H9 (cell line): ENCODE measurements around the gene COL4A6. TPM values are rescaled to one million over a fixed set of nuclear protein-coding genes. Genes with fewer than 3 reads are reported as not detected.
A peak's percentile ranks its signal among the peaks of the same experiment; 100 is the strongest.

Experiments
- DNase-seq: peaks from one replicate; pipeline ENCODE4 v3.0.0-alpha.2; 2017
- H2AFZ ChIP-seq: one replicate; pipeline ENCODE4 v1.6.1; 2013; ENCODE audit warnings: mild to moderate bottlenecking, low read length, control low read depth, moderate library complexity
- H2AK5ac ChIP-seq: 2 replicates; pipeline ENCODE4 v1.6.1; 2013; ENCODE audit warnings: low read length, control low read depth, mixed read lengths; ENCODE audit not compliant: insufficient read length
- H2BK120ac ChIP-seq: one replicate; pipeline ENCODE4 v1.6.1; 2013; ENCODE audit warnings: low read depth, mild to moderate bottlenecking, low read length, control low read depth, inconsistent platforms; ENCODE audit not compliant: poor library complexity, severe bottlenecking
- H2BK12ac ChIP-seq: 2 replicates; pipeline ENCODE4 v1.6.1; 2013; ENCODE audit warnings: low read length, control low read depth, mixed read lengths, low read depth; ENCODE audit not compliant: insufficient read length
- H2BK15ac ChIP-seq: 2 replicates; pipeline ENCODE4 v1.6.1; 2013; ENCODE audit warnings: low read depth, low read length, control low read depth
- H2BK20ac ChIP-seq: one replicate; pipeline ENCODE4 v1.6.1; 2013; ENCODE audit warnings: low read depth, mild to moderate bottlenecking, low read length, control low read depth, inconsistent platforms; ENCODE audit not compliant: poor library complexity, severe bottlenecking
- H2BK5ac ChIP-seq: 2 replicates; pipeline ENCODE4 v1.6.1; 2013; ENCODE audit warnings: low read length, control low read depth, mixed read lengths; ENCODE audit not compliant: insufficient read length
- H3K14ac ChIP-seq: 2 replicates; pipeline ENCODE4 v1.6.1; 2013; ENCODE audit warnings: low read length, control low read depth; ENCODE audit not compliant: insufficient read depth
- H3K18ac ChIP-seq: 2 replicates; pipeline ENCODE4 v1.6.1; 2013; ENCODE audit warnings: low read depth, mild to moderate bottlenecking, mixed read lengths, low read length, control low read depth; ENCODE audit not compliant: insufficient read length
- H3K23ac ChIP-seq: 2 replicates; pipeline ENCODE4 v1.6.1; 2013; ENCODE audit warnings: low read length, control low read depth, mixed read lengths, low read depth; ENCODE audit not compliant: insufficient read length
- H3K23me2 ChIP-seq: 2 replicates; pipeline ENCODE4 v1.6.1; 2013; ENCODE audit warnings: low read depth, mild to moderate bottlenecking, mixed read lengths, low read length, control low read depth; ENCODE audit not compliant: insufficient read length, poor library complexity, severe bottlenecking
- H3K27ac ChIP-seq: 2 replicates; pipeline ENCODE4 v1.5.1; 2013; ENCODE audit warnings: low read length, control low read depth, mixed read lengths, low read depth; ENCODE audit not compliant: insufficient read length
- H3K27me3 ChIP-seq: 2 replicates; pipeline ENCODE4 v1.6.1; 2013; ENCODE audit warnings: low read length, control low read depth, inconsistent platforms; ENCODE audit not compliant: insufficient read depth
- H3K4ac ChIP-seq: 2 replicates; pipeline ENCODE4 v1.6.1; 2013; ENCODE audit warnings: low read depth, mild to moderate bottlenecking, control low read depth, inconsistent platforms, low read length, moderate library complexity
- H3K4me1 ChIP-seq: 2 replicates; pipeline ENCODE4 v1.6.1; 2013; ENCODE audit warnings: low read length, control low read depth, inconsistent platforms; ENCODE audit not compliant: insufficient read depth
- H3K4me2 ChIP-seq: 2 replicates; pipeline ENCODE4 v1.6.1; 2013; ENCODE audit warnings: low read length, control low read depth, mixed read lengths; ENCODE audit not compliant: insufficient read length, insufficient read depth
- H3K56ac ChIP-seq: 2 replicates; pipeline ENCODE4 v1.6.1; 2013; ENCODE audit warnings: low read depth, mild to moderate bottlenecking, mixed read lengths, low read length, control low read depth; ENCODE audit not compliant: insufficient read length
- H3K79me1 ChIP-seq: 2 replicates; pipeline ENCODE4 v1.6.1; 2013; ENCODE audit warnings: low read depth, mild to moderate bottlenecking, moderate library complexity, low read length, control low read depth, inconsistent platforms; ENCODE audit not compliant: insufficient read depth, poor library complexity, severe bottlenecking
- H3K79me2 ChIP-seq: 2 replicates; pipeline ENCODE4 v1.6.1; 2013; ENCODE audit warnings: low read length, control low read depth, inconsistent platforms; ENCODE audit not compliant: insufficient read depth
- H3K9ac ChIP-seq: 2 replicates; pipeline ENCODE4 v1.6.1; 2013; ENCODE audit warnings: low read length, control low read depth, mixed read lengths; ENCODE audit not compliant: insufficient read length; ENCODE audit errors: extremely low read depth
- H3K9me3 ChIP-seq: one replicate; pipeline ENCODE4 v1.6.1; 2013; ENCODE audit warnings: low read depth, low read length, inconsistent platforms; ENCODE audit not compliant: control insufficient read depth
- H3T11ph ChIP-seq: one replicate; pipeline ENCODE4 v1.6.1; 2013; ENCODE audit warnings: mild to moderate bottlenecking, low read length, control low read depth, inconsistent platforms
- H4K20me1 ChIP-seq: one replicate; pipeline ENCODE4 v1.6.1; 2013; ENCODE audit not compliant: control insufficient read depth, insufficient read length, insufficient read depth
- H4K5ac ChIP-seq: 2 replicates; pipeline ENCODE4 v1.6.1; 2013; ENCODE audit warnings: low read depth, mild to moderate bottlenecking, mixed read lengths, low read length, control low read depth; ENCODE audit not compliant: insufficient read length
- H4K8ac ChIP-seq: replicated peaks from 2 replicates; pipeline ENCODE4 v1.6.1; 2013; ENCODE audit warnings: low read length, control low read depth, mixed read lengths, low read depth; ENCODE audit not compliant: insufficient read length
- H4K91ac ChIP-seq: 2 replicates; pipeline ENCODE4 v1.6.1; 2013; ENCODE audit warnings: low read depth, mild to moderate bottlenecking, moderate library complexity, mixed read lengths, low read length, control low read depth; ENCODE audit not compliant: insufficient read length
- H3K27ac Mint-ChIP-seq, 3 experiments: 2 replicates in 2 of 3; 3 replicates in 1 of 3; pipeline ENCODE4 v1.8.0; 2020 to 2021; ENCODE audit warnings: mixed read lengths in 3 of 3, mild to moderate bottlenecking in 1 of 3, moderate library complexity in 1 of 3
- H3K27me3 Mint-ChIP-seq: 2 replicates; pipeline ENCODE4 v1.8.0; 2021; ENCODE audit warnings: low read depth, mild to moderate bottlenecking, moderate library complexity, mixed read lengths
- H3K36me3 Mint-ChIP-seq, 3 experiments: 2 replicates in 2 of 3; 3 replicates in 1 of 3; pipeline ENCODE4 v1.8.0; 2020 to 2021; ENCODE audit warnings: low read depth in 3 of 3, mixed read lengths in 3 of 3; ENCODE audit not compliant: insufficient read depth in 1 of 3
- H3K4me1 Mint-ChIP-seq, 2 experiments: 2 replicates each; pipeline ENCODE4 v1.8.0; 2020; ENCODE audit warnings: mixed read lengths in 2 of 2
- H3K4me3 Mint-ChIP-seq, 2 experiments: 2 replicates in 1 of 2; 3 replicates in 1 of 2; pipeline ENCODE4 v1.8.0; 2020 to 2021; ENCODE audit warnings: mild to moderate bottlenecking in 2 of 2, mixed read lengths in 2 of 2, moderate library complexity in 1 of 2
- H3K9me3 Mint-ChIP-seq, 2 experiments: 2 replicates in 1 of 2; 3 replicates in 1 of 2; pipeline ENCODE4 v1.8.0; 2020; ENCODE audit warnings: mild to moderate bottlenecking in 2 of 2, mixed read lengths in 2 of 2, moderate library complexity in 1 of 2
- total RNA-seq: library from RNA; stranded (reverse); gene quantifications from 2 replicates; pipeline ENCODE4 v1.2.1, GENCODE V29; 2021
- TF ChIP-seq, protein P1 (sequence below): fragments of 200-600 bp; sonication (generic); conservative IDR thresholded peaks from 3 replicates; pipeline ENCODE4 v1.8.0; 2021; ENCODE audit warnings: antibody characterized with exemption, mild to moderate bottlenecking

The COL4A6 gene
- total RNA-seq, 1 experiment from 2014 or later = 16.7 TPM

DNA sequence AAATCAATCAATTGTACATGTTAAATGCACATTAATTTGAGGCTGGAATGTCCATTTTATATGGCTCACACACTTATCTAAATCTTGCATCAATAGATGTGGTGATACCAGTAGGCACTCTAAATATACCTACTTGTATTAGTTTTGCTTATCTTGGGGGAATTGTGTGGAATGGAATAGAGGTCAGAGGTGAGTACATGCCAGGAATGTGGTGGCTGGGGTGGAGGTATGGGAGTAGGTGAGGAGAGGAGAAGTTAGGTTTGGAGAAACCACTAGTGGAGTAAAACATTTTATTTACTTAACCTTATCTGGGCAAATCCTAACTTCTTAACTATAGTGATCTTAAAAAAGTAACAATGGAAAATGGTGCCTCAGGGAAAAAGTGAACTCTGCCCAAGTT lies 183.6 kb downstream of the COL4A6 start:
- H2BK5ac ChIP-seq = no peak overlapping the region
- H3K14ac ChIP-seq = no peak overlapping the region
- H3K27ac ChIP-seq = no peak overlapping the region
- no peaks in the 10 kb centered on the region for H4K20me1 ChIP-seq
- no peak overlapping the region for H4K8ac ChIP-seq
- H3K4me1 Mint-ChIP-seq = peaks cover 4 to 8% of the 10 kb centered on the region in 2 experiments
- no peaks in the 10 kb centered on the region for H3K9me3 ChIP-seq
- H3K27ac Mint-ChIP-seq = 0 out of 7 replicates have a peak overlapping the region, but pooled peaks of 1 of the 3 experiments have one; percentile 1
- no peak overlapping the region for H3K9ac ChIP-seq
- H3K23ac ChIP-seq = no peak overlapping the region
- H3K4me1 ChIP-seq = no peaks in the 10 kb centered on the region
- no peak for DNase-seq
- no peak overlapping the region for H2BK20ac ChIP-seq
- no peak overlapping the region for H2AFZ ChIP-seq
- no peak overlapping the region for H4K5ac ChIP-seq
- H3K79me2 ChIP-seq = no peaks in the 10 kb centered on the region
- no peak overlapping the region for H3T11ph ChIP-seq
- no peak overlapping the region for H3K56ac ChIP-seq
- no peak overlapping the region for H3K4me3 Mint-ChIP-seq
- H4K91ac ChIP-seq = no peak overlapping the region
- H2BK120ac ChIP-seq = no peak overlapping the region
- no peaks in the 10 kb centered on the region for H3K79me1 ChIP-seq
- no peak overlapping the region for H2BK12ac ChIP-seq
- peaks cover 2 to 5% (median 3%) of the 10 kb centered on the region in 3 experiments; a peak in 6 of 7 replicates for H3K36me3 Mint-ChIP-seq
- H3K18ac ChIP-seq = no peak overlapping the region
- no peaks in the 10 kb centered on the region for H3K23me2 ChIP-seq
- no peak overlapping the region for H2BK15ac ChIP-seq
- H3K4me2 ChIP-seq = no peak overlapping the region
- H3K27me3 Mint-ChIP-seq = no peaks in the 10 kb centered on the region
- H3K27me3 ChIP-seq = no peaks in the 10 kb centered on the region
- H3K4ac ChIP-seq = no peak overlapping the region
- H3K9me3 Mint-ChIP-seq = peaks cover 7 to 8% of the 10 kb centered on the region in 2 experiments; a peak in 3 of 5 replicates
- H2AK5ac ChIP-seq = no peak overlapping the region
- TF ChIP-seq, protein P1, sequence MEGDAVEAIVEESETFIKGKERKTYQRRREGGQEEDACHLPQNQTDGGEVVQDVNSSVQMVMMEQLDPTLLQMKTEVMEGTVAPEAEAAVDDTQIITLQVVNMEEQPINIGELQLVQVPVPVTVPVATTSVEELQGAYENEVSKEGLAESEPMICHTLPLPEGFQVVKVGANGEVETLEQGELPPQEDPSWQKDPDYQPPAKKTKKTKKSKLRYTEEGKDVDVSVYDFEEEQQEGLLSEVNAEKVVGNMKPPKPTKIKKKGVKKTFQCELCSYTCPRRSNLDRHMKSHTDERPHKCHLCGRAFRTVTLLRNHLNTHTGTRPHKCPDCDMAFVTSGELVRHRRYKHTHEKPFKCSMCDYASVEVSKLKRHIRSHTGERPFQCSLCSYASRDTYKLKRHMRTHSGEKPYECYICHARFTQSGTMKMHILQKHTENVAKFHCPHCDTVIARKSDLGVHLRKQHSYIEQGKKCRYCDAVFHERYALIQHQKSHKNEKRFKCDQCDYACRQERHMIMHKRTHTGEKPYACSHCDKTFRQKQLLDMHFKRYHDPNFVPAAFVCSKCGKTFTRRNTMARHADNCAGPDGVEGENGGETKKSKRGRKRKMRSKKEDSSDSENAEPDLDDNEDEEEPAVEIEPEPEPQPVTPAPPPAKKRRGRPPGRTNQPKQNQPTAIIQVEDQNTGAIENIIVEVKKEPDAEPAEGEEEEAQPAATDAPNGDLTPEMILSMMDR = no peak
